Right ventricle myocardium superior (tissue), 1 donor: ENCODE results near the gene NPS. TPM values are rescaled to one million over a fixed set of nuclear protein-coding genes. Genes with fewer than 3 reads are reported as not detected.

Experiments
- ATAC-seq: fragments of 200-7000 bp; cut with Tn5 transposase; one replicate; pipeline ENCODE4 v1.9.1; 2020; ENCODE audit warnings: mild to moderate bottlenecking; ENCODE audit not compliant: poor library complexity
- DNase-seq: peaks from one replicate; pipeline ENCODE4 v3.0.0-alpha.2; 2020
- intact Hi-C: fragments of 100-400 bp; cut with DNase I; formaldehyde crosslinking; loops from one replicate; pipeline ENCODE4 v1.11.2; 2022
- total RNA-seq: library from RNA; stranded (reverse); fragmentation: NEBNext Ultra II Directional; extraction: Animal tissue kit (Norgen Biotek cat#: 25700); gene quantifications from one replicate; pipeline ENCODE4 v1.2.1, GENCODE V29; 2021
- donor health status: DM: no; HTN: yes; CAD: no; lungs with severe emphysema.

The NPS gene
- total RNA-seq, 1 donor from 2014 or later: not detected

GRCh38 chr10:127592586-127592985 lies 43.5 kb downstream of the NPS start:
- DNase-seq: no peak
- intact Hi-C loops: no loop called here
- ATAC-seq: no peak

- intact Hi-C loops: no loop called here
- ATAC-seq (no peak), DNase-seq (no peak)
Measured at GRCh38 chr10:127600479-127600878, 51.4 kb downstream of the NPS start.

Other genes with a start within 250 kb of the NPS start
- not detected for gene FOXI2, start 187.9 kb downstream of the NPS start, total RNA-seq